B cell (primary cell): Measurements from ENCODE around the gene TRAPPC12. TPM values are rescaled to one million over a fixed set of nuclear protein-coding genes. Genes with fewer than 3 reads are reported as not detected.

ENCODE experiments used
- ATAC-seq: fragments of 200-7000 bp; cut with Tn5 transposase; one replicate; pipeline ENCODE4 v1.10.0; 2021; ENCODE audit warnings: low read depth, mild to moderate bottlenecking, moderate number of reproducible peaks, moderate library complexity
- CTCF ChIA-PET: fragments of 350-600 bp; sonication (Branson Sonifier 250); formaldehyde crosslinking; loops from one replicate; lab custom pipeline; 2021; ENCODE audit warnings: antibody characterized with exemption, inconsistent platforms; lab: Charles Lee
- POLR2A ChIA-PET: fragments of 350-600 bp; sonication (Branson Sonifier 250); formaldehyde crosslinking; loops from one replicate; lab custom pipeline; 2021; ENCODE audit warnings: antibody characterized with exemption; lab: Charles Lee
- DNase-seq: peaks from one replicate; pipeline ENCODE4 v3.0.0; 2013
- H2AFZ ChIP-seq: 2 replicates; pipeline ENCODE4 v1.6.1; 2012; ENCODE audit warnings: mild to moderate bottlenecking, low read depth, low read length; ENCODE audit not compliant: insufficient read depth, poor library complexity, severe bottlenecking
- H3K27ac ChIP-seq, 2 donors: 1 replicate in 1 of 2; 2 replicates in 1 of 2; pipeline ENCODE4 v1.5.1; 2012 to 2013; ENCODE audit warnings: low read length in 2 of 2, mild to moderate bottlenecking in 2 of 2, moderate library complexity in 1 of 2
- H3K27me3 ChIP-seq, 4 experiments: fragments of 200-600 bp in 1 of 4; sonication (generic) in 1 of 4; replicated peaks in 1 of 4; 1 replicate in 2 of 4; 2 replicates in 2 of 4; pipeline versions ENCODE4 v1.6.1 to v1.7.0; 2013 to 2016; ENCODE audit warnings: low read length in 3 of 4, mild to moderate bottlenecking in 2 of 4, mixed read lengths in 1 of 4, moderate library complexity in 1 of 4; ENCODE audit not compliant: insufficient read depth in 4 of 4, control insufficient read depth in 3 of 4; ENCODE audit errors: control extremely low read depth in 1 of 4
- H3K36me3 ChIP-seq, 2 experiments: replicated peaks in 1 of 2; 1 replicate in 1 of 2; 2 replicates in 1 of 2; pipeline versions ENCODE4 v1.6.1 to v1.7.1; 2013; ENCODE audit warnings: low read length in 1 of 2; ENCODE audit not compliant: insufficient read depth in 2 of 2, control insufficient read depth in 1 of 2; ENCODE audit errors: control extremely low read depth in 1 of 2, extremely low read depth in 1 of 2
- H3K4me1 ChIP-seq, 2 donors: fragments of 200-600 bp in 1 of 2; sonication (generic) in 1 of 2; 1 replicate in 1 of 2; 2 replicates in 1 of 2; pipeline versions ENCODE4 v1.5.1 to v1.6.1; 2013 to 2017; ENCODE audit warnings: low read length in 2 of 2; ENCODE audit not compliant: control insufficient read depth in 2 of 2, insufficient read depth in 2 of 2
- H3K4me2 ChIP-seq: replicated peaks from 2 replicates; pipeline ENCODE3; 2012; ENCODE audit warnings: mild to moderate bottlenecking, low read depth, low read length; ENCODE audit not compliant: poor library complexity, severe bottlenecking
- H3K4me3 ChIP-seq, 5 experiments: fragments of 200-600 bp in 1 of 5; sonication (generic) in 1 of 5; 1 replicate in 3 of 5; 2 replicates in 2 of 5; pipeline versions ENCODE4 v1.5.1 to v1.7.0; 2011 to 2016; ENCODE audit warnings: low read length in 4 of 5, mild to moderate bottlenecking in 4 of 5, low read depth in 2 of 5, control low read depth in 1 of 5, moderate library complexity in 1 of 5; ENCODE audit not compliant: insufficient read depth in 1 of 5; ENCODE audit errors: control extremely low read depth in 1 of 5, extremely low read depth in 1 of 5
- H3K79me2 ChIP-seq: fragments of 200-600 bp; sonication (generic); one replicate; pipeline ENCODE4 v1.6.0; 2016; ENCODE audit warnings: low read length; ENCODE audit not compliant: control insufficient read depth, insufficient read depth
- H3K9ac ChIP-seq: fragments of 200-600 bp; sonication (generic); 2 replicates; pipeline ENCODE4 v1.6.1; 2017; ENCODE audit warnings: mild to moderate bottlenecking, low read length, moderate library complexity
- H3K9me3 ChIP-seq, 3 donors: one replicate each; pipeline versions ENCODE4 v1.6.1 to v1.7.1; 2013; ENCODE audit warnings: low read length in 2 of 3; ENCODE audit not compliant: control insufficient read depth in 2 of 3, insufficient read depth in 1 of 3; ENCODE audit errors: control extremely low read depth in 1 of 3
- H4K20me1 ChIP-seq: 2 replicates; pipeline ENCODE4 v1.6.0; 2012; ENCODE audit warnings: mild to moderate bottlenecking, low read length; ENCODE audit not compliant: insufficient read depth, control insufficient read depth, poor library complexity, severe bottlenecking
- H3K27ac Mint-ChIP-seq: one replicate; pipeline ENCODE4 v1.8.0; 2021; ENCODE audit warnings: mixed read lengths
- H3K27me3 Mint-ChIP-seq: one replicate; pipeline ENCODE4 v1.8.0; 2021; ENCODE audit warnings: mixed read lengths
- H3K4me1 Mint-ChIP-seq: one replicate; pipeline ENCODE4 v1.8.0; 2021; ENCODE audit warnings: mixed read lengths
- H3K4me3 Mint-ChIP-seq: one replicate; pipeline ENCODE4 v1.8.0; 2021; ENCODE audit warnings: mixed read lengths
- H3K9me3 Mint-ChIP-seq: one replicate; pipeline ENCODE4 v1.8.0; 2022; ENCODE audit warnings: mixed read lengths; ENCODE audit not compliant: insufficient read depth
- CTCF ChIP-seq: fragments of 200-600 bp; IDR thresholded peaks from one replicate; pipeline ENCODE4 v1.8.0; 2022; ENCODE audit warnings: antibody characterized with exemption, mild to moderate bottlenecking
- EZH2 ChIP-seq: IDR thresholded peaks from 2 replicates; pipeline ENCODE4 v1.6.1; 2012; ENCODE audit warnings: borderline replicate concordance, low read depth, mild to moderate bottlenecking, moderate library complexity, low read length; ENCODE audit not compliant: insufficient read depth, poor library complexity, severe bottlenecking
- WGBS: methylation state at CpG from one replicate; pipeline ENCODE4 v1.1.5; 2013; ENCODE audit warnings: missing lambda C conversion rate; ENCODE audit not compliant: insufficient coverage; 5-methylcytosine and 5-hydroxymethylcytosine counted together
- intact Hi-C: fragments of 100-400 bp; cut with micrococcal nuclease; formaldehyde crosslinking; loops from one replicate; pipeline ENCODE4 v1.10.0; 2022
- polyA plus RNA-seq: library from polyadenylated mRNA; depleted of rRNA; stranded (reverse); fragments of >200 nt; gene quantifications from 2 replicates; pipeline ENCODE4 v1.2.3, GENCODE V29; 2012
- total RNA-seq, 2 donors: library from RNA; stranded (reverse); fragments of 120-200 nt in 1 of 2; gene quantifications; 1 replicate in 1 of 2; 2 replicates in 1 of 2; pipeline versions ENCODE4 v1.2.3 to v1.2.4, GENCODE V29; 2013 to 2022

TRAPPC12 gene
- total and polyA plus RNA-seq, 2 donors (not counting 1 experiment from before 2014, with no cell fraction given), result 80.9 to 151 TPM

GRCh38 chr2:3454802-3455201 is 75.3 kb downstream of the TRAPPC12 start:
- no peaks in the 10 kb centered on the region for H3K27me3 Mint-ChIP-seq
- CTCF ChIA-PET, result interaction anchor here (0.6 kb wide), 1 partner anchor 162 kb away, joined by 4 read pairs; no protein-coding TSS in a partner anchor

GRCh38 chr2:3456125-3456524 is 76.6 kb downstream of the TRAPPC12 start:
- no peaks in the 10 kb centered on the region for H3K27me3 Mint-ChIP-seq
- no peak overlapping the region for H3K4me2 ChIP-seq
- no peaks in the 10 kb centered on the region for H3K79me2 ChIP-seq
- no peak for ATAC-seq
- H3K4me1 ChIP-seq, result no peaks in the 10 kb centered on the region
- peaks cover 0 to 3% (median 0%) of the 10 kb centered on the region in 3 donors for H3K9me3 ChIP-seq
- H3K9ac ChIP-seq, result no peak overlapping the region
- H4K20me1 ChIP-seq, result no peaks in the 10 kb centered on the region
- H3K9me3 Mint-ChIP-seq, result no peaks in the 10 kb centered on the region
- ChIA-PET CTCF (no interaction called here), POLR2A (no interaction called here)
- no peak overlapping the region for H3K27ac Mint-ChIP-seq
- H3K36me3 ChIP-seq, result peaks cover 0 to 53% of the 10 kb centered on the region in 2 experiments
- intact Hi-C loops, result no loop called here
- TF ChIP-seq EZH2, result no peak
- TF ChIP-seq CTCF, result no peak
- H2AFZ ChIP-seq, result no peak overlapping the region
- H3K4me1 Mint-ChIP-seq, result peaks cover 2% of the 10 kb centered on the region
- H3K27ac ChIP-seq, result no peak overlapping the region
- H3K27me3 ChIP-seq, result no peaks in the 10 kb centered on the region
- DNase-seq, result no peak
- H3K4me3 Mint-ChIP-seq, result no peak overlapping the region
- 100% methylated on average over 6 of the region's 14 CpGs for WGBS
- no peak overlapping the region for H3K4me3 ChIP-seq

More at GRCh38 chr2:3454802-3455201, 75.3 kb downstream of the TRAPPC12 start:
- DNase-seq (no peak), ATAC-seq (no peak)
- Histone ChIP-seq H3K4me2 (no peak overlapping the region), H3K27ac (no peak overlapping the region), H3K79me2 (peaks cover under 1% of the 10 kb centered on the region), H4K20me1 (no peaks in the 10 kb centered on the region), H3K27me3 (no peaks in the 10 kb centered on the region), H3K36me3 (peaks cover 0 to 61% of the 10 kb centered on the region in 2 experiments), H3K4me3 (no peak overlapping the region), H3K9ac (no peak overlapping the region), H3K9me3 (peaks cover 0 to 3% (median 0%) of the 10 kb centered on the region in 3 donors), H2AFZ (no peak overlapping the region), H3K4me1 (no peaks in the 10 kb centered on the region)
- TF ChIP-seq EZH2 (no peak), CTCF (no peak)
- WGBS, result 99% methylated on average over 17 of the region's 22 CpGs
- H3K4me3 Mint-ChIP-seq, result no peak overlapping the region
- no peaks in the 10 kb centered on the region for H3K9me3 Mint-ChIP-seq
- POLR2A ChIA-PET, result no interaction called here
- intact Hi-C loops, result no loop called here
- H3K27ac Mint-ChIP-seq, result no peak overlapping the region
- no peaks in the 10 kb centered on the region for H3K4me1 Mint-ChIP-seq
